HG03064 (cell line): ENCODE results near the gene DNAJC6.
"Not testable (repeated sequence)": the region's sequence is repeated elsewhere in the genome, so short reads cannot be mapped to it uniquely, and the experiment has no call there.

Experiments used
- ATAC-seq: cut with Tn5 transposase; IDR thresholded peaks from one replicate; pipeline ENCODE4 v1.9.1; 2021; ENCODE audit warnings: low read depth; ENCODE audit not compliant: unreplicated experiment

DNAJC6 gene

GRCh38 chr1:65425006-65425405, 115.7 kb downstream of the DNAJC6 start:
- ATAC-seq, result no peak

DNA sequence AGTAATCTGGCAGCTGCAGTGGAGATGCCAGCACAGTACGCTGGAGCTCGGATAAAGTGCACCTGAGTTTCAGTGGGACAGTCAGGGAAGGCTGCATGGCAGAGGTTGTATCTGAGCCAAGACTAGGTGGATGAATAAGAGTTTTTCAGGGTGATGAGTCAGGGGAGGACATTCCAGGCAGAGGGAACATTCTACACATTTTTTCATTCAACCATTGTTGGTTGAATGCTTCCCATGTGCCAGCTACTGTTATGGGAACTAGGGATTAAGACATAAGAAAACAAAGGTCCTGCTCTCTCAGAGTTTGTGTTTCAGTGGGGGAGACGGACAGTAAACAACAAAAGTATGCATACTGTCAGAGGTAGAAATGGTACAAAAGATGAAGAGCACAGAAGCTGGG, 116.4 kb downstream of the DNAJC6 start:
- ATAC-seq, result no peak

DNA sequence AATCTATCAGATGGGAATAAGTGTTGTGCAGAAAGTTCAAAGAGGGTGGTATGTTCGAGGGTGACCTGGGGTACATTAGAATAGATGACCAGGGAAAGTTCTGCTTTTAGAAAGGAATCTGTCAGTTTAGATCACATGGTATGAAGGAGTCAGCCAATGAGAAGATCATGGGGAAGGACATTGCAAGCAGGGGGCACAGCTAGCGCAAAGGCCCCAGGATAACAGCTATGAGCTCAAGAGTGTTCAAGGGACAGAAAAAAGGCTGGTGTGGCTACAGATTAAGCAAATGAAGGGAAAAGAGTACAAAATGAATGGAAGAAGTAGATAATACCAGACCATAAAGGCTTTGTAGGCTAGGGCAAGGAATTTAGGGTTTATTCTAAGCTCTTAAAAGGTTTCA, 119.7 kb downstream of the DNAJC6 start:
- ATAC-seq, result no peak

DNA sequence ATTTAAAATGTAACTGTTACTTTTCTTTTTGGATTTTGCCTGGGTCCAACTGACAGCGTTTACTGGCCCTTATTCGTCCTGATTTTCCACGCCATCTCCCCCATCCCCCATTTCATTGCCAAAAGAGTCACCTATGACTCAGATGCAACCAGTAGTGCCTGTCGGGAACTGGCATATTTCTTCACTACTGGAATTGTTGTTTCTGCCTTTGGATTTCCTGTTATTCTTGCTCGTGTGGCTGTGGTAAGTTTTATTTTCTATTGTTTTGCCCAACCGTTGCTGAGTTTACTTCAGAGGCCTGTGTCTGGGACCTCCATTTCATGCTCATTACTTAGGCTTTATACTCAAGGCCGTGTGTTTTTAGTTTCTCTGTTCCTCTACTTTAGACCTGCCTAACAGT, 120.5 kb downstream of the DNAJC6 start:
- no peak for ATAC-seq

- ATAC-seq, result no peak
These were observed 121.9 kb downstream of the DNAJC6 start for GRCh38 chr1:65431111-65431705.

- no peak for ATAC-seq
These were observed 123.6 kb downstream of the DNAJC6 start for GRCh38 chr1:65432918-65433317.

DNA sequence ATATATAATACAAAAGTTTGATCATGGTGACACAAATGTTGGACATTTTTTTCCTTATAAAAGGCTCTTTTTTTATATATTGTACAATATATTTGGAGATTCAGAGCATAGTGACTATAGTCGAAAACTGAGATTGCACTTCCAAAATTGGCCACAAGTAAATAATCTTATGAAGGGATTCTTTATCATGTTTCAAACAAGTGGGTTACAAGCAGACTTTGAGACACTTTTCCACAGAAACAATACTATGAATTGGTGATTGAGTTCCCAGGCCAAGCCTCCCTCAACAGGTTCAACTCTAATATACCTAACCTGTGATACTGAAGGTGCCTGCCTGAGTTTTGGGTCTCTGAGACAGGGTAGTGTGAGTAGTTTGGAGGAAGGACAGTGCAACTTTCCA, 124.9 kb downstream of the DNAJC6 start:
- ATAC-seq, result no peak

GRCh38 chr1:65434760-65435159, 125.4 kb downstream of the DNAJC6 start:
- ATAC-seq, result no peak

GRCh38 chr1:65435987-65436386, 126.6 kb downstream of the DNAJC6 start:
- ATAC-seq, result no peak

- ATAC-seq, result no peak
These were observed 128.3 kb downstream of the DNAJC6 start for GRCh38 chr1:65437616-65438015.

- ATAC-seq, result no peak
These were observed 131.1 kb downstream of the DNAJC6 start for GRCh38 chr1:65440322-65440900.

GRCh38 chr1:65440915-65441314, 131.6 kb downstream of the DNAJC6 start:
- no peak for ATAC-seq

- no peak for ATAC-seq
These were observed 132.1 kb downstream of the DNAJC6 start for GRCh38 chr1:65441464-65441863.

- no peak for ATAC-seq
These were observed 133.1 kb downstream of the DNAJC6 start for GRCh38 chr1:65442442-65442841.

- no peak for ATAC-seq
These were observed 134.3 kb downstream of the DNAJC6 start for GRCh38 chr1:65443647-65444046.

GRCh38 chr1:65444128-65444640, 134.8 kb downstream of the DNAJC6 start:
- no peak for ATAC-seq

GRCh38 chr1:65445837-65446236, 136.5 kb downstream of the DNAJC6 start:
- no peak for ATAC-seq

- ATAC-seq, result no peak
These were observed 140.0 kb downstream of the DNAJC6 start for GRCh38 chr1:65449214-65449823.

DNA sequence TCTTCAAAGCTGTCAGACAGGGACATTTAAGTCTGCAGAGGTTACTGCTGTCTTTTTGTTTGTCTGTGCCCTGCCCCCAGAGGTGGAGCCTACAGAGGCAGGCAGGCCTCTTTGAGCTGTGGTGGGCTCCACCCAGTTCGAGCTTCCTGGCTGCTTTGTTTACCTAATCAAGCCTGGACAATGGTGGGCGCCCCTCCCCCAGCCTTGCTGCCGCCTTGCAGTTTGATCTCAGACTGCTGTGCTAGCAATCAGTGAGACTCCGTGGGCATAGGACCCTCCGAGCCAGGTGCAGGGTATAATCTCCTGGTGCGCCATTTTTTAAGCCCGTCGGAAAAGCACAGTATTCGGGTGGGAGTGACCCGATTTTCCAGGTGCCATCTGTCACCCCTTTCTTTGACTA, 146.3 kb downstream of the DNAJC6 start:
- ATAC-seq, result not testable (repeated sequence)

- no peak for ATAC-seq
These were observed 147.1 kb downstream of the DNAJC6 start for GRCh38 chr1:65456481-65456880.

GRCh38 chr1:65457868-65458267, 148.5 kb downstream of the DNAJC6 start:
- ATAC-seq, result no peak
